H1 (cell line): Measurements from ENCODE around the gene ELP4. TPM values are rescaled to one million over a fixed set of nuclear protein-coding genes. Genes with fewer than 3 reads are reported as not detected.
"Not testable (repeated sequence)": the region's sequence is repeated elsewhere in the genome, so short reads cannot be mapped to it uniquely, and the experiment has no call there.

Experiments
- CTCF ChIA-PET: fragments of 300-600 bp; sonication (Branson Sonifier 250); formaldehyde crosslinking; loops from one replicate; lab custom pipeline; 2021; ENCODE audit not compliant: partially characterized antibody; lab: Charles Lee
- POLR2A ChIA-PET: fragments of 300-600 bp; sonication (Branson Sonifier 250); formaldehyde crosslinking; loops from one replicate; lab custom pipeline; 2021; ENCODE audit warnings: inconsistent platforms; ENCODE audit not compliant: partially characterized antibody; lab: Charles Lee
- DNase-seq, 2 experiments: peaks; one replicate each; pipeline versions ENCODE4 v3.0.0 to v3.0.0-alpha.2; 2010 to 2022; ENCODE audit warnings: low spot score in 2 of 2, low read depth in 1 of 2, mixed read lengths in 1 of 2
- FAIRE-seq: peaks from 2 replicates; lab custom pipeline; 2011; peaks lifted over from hg19 to GRCh38; lab: Jason Lieb, UNC
- H2AFZ ChIP-seq: 2 replicates; pipeline ENCODE4 v1.8.1; 2012; ENCODE audit warnings: low read length, inconsistent platforms
- H2AK5ac ChIP-seq: 2 replicates; pipeline ENCODE4 v1.6.1; 2013; ENCODE audit warnings: low read depth, low read length
- H2BK120ac ChIP-seq: replicated peaks from 2 replicates; pipeline ENCODE3; 2013; ENCODE audit warnings: low read depth, low read length, inconsistent platforms
- H2BK12ac ChIP-seq: 2 replicates; pipeline ENCODE4 v1.6.1; 2013; ENCODE audit warnings: low read depth, low read length
- H2BK15ac ChIP-seq: 2 replicates; pipeline ENCODE4 v1.6.1; 2013; ENCODE audit warnings: low read length
- H2BK20ac ChIP-seq: 2 replicates; pipeline ENCODE4 v1.6.1; 2013; ENCODE audit warnings: low read length
- H2BK5ac ChIP-seq: 2 replicates; pipeline ENCODE4 v1.6.1; 2013; ENCODE audit warnings: low read depth, low read length
- H3K14ac ChIP-seq: 2 replicates; pipeline ENCODE4 v1.6.1; 2013; ENCODE audit warnings: inconsistent platforms; ENCODE audit not compliant: insufficient read length
- H3K18ac ChIP-seq: 2 replicates; pipeline ENCODE4 v1.6.1; 2013; ENCODE audit warnings: low read length; ENCODE audit errors: extremely low read depth
- H3K23ac ChIP-seq: 2 replicates; pipeline ENCODE4 v1.6.1; 2013; ENCODE audit warnings: inconsistent platforms; ENCODE audit not compliant: insufficient read length
- H3K23me2 ChIP-seq: 2 replicates; pipeline ENCODE4 v1.6.1; 2013; ENCODE audit warnings: low read depth, low read length
- H3K27ac ChIP-seq: 2 replicates; pipeline ENCODE4 v1.6.1; 2011; ENCODE audit warnings: low read depth, low read length, inconsistent platforms
- H3K27me3 ChIP-seq, 4 experiments: replicated peaks in 1 of 4; 1 replicate in 1 of 4; 2 replicates in 3 of 4; pipeline versions ENCODE4 v1.6.1 to v1.8.1; 2011 to 2013; ENCODE audit warnings: low read length in 3 of 4, mild to moderate bottlenecking in 3 of 4, inconsistent platforms in 2 of 4, mixed read lengths in 2 of 4, moderate library complexity in 1 of 4; ENCODE audit not compliant: control insufficient read depth in 3 of 4, insufficient read depth in 3 of 4; ENCODE audit errors: extremely low read depth in 1 of 4
- H3K36me3 ChIP-seq, 4 experiments: 2 replicates each; pipeline versions ENCODE4 v1.6.1 to v1.8.1; 2011 to 2013; ENCODE audit warnings: mild to moderate bottlenecking in 4 of 4, low read length in 3 of 4, moderate library complexity in 2 of 4, control low read depth in 1 of 4, inconsistent platforms in 1 of 4; ENCODE audit not compliant: insufficient read depth in 4 of 4, control insufficient read depth in 2 of 4
- H3K4ac ChIP-seq: replicated peaks from 2 replicates; pipeline ENCODE3; 2013; ENCODE audit warnings: low read length, low read depth, mixed read lengths, inconsistent platforms; ENCODE audit not compliant: insufficient read length
- H3K4me1 ChIP-seq, 4 experiments: replicated peaks in 1 of 4; 1 replicate in 1 of 4; 2 replicates in 3 of 4; pipeline versions ENCODE4 v1.6.1 to v1.8.1; 2011 to 2013; ENCODE audit warnings: low read length in 3 of 4, inconsistent platforms in 2 of 4, mixed read lengths in 1 of 4; ENCODE audit not compliant: insufficient read depth in 4 of 4, control insufficient read depth in 3 of 4
- H3K4me2 ChIP-seq, 2 experiments: 2 replicates each; pipeline versions ENCODE4 v1.6.1 to v1.8.1; 2011 to 2013; ENCODE audit warnings: low read depth in 2 of 2, low read length in 2 of 2, control low read depth in 1 of 2, inconsistent platforms in 1 of 2, mild to moderate bottlenecking in 1 of 2; ENCODE audit not compliant: insufficient read depth in 1 of 2
- H3K4me3 ChIP-seq, 4 experiments: fragments of 200-600, 300-600 bp in 1 of 4; sonication (generic), shearing (Covaris generic), sonication (Bioruptor Twin) in 1 of 4; 2 replicates each; pipeline versions ENCODE4 v1.5.1 to v1.8.1; 2011 to 2016; ENCODE audit warnings: low read length in 4 of 4, low read depth in 3 of 4, control low read depth in 2 of 4, inconsistent platforms in 2 of 4, mild to moderate bottlenecking in 2 of 4, mixed read lengths in 1 of 4, moderate library complexity in 1 of 4; ENCODE audit not compliant: insufficient read depth in 2 of 4; ENCODE audit errors: extremely low read depth in 1 of 4
- H3K56ac ChIP-seq: replicated peaks from 2 replicates; pipeline ENCODE3; 2013; ENCODE audit warnings: low read depth, mild to moderate bottlenecking, mixed read lengths, low read length, inconsistent platforms; ENCODE audit not compliant: insufficient read length
- H3K79me1 ChIP-seq: 2 replicates; pipeline ENCODE4 v1.6.1; 2013; ENCODE audit warnings: low read depth, low read length, control low read depth
- H3K79me2 ChIP-seq, 2 experiments: 2 replicates each; pipeline versions ENCODE4 v1.6.1 to v1.8.1; 2012 to 2013; ENCODE audit warnings: low read length in 2 of 2, mild to moderate bottlenecking in 2 of 2, inconsistent platforms in 1 of 2; ENCODE audit not compliant: insufficient read depth in 2 of 2, control insufficient read depth in 1 of 2
- H3K9ac ChIP-seq, 4 experiments: replicated peaks in 1 of 4; 1 replicate in 1 of 4; 2 replicates in 3 of 4; pipeline versions ENCODE4 v1.6.1 to v1.8.1; 2011 to 2013; ENCODE audit warnings: low read depth in 3 of 4, low read length in 3 of 4, control low read depth in 2 of 4, mild to moderate bottlenecking in 2 of 4, moderate library complexity in 2 of 4, inconsistent platforms in 1 of 4; ENCODE audit errors: extremely low read depth in 1 of 4
- H3K9me3 ChIP-seq, 2 experiments: 2 replicates each; pipeline versions ENCODE4 v1.6.1 to v1.8.1; 2012 to 2013; ENCODE audit warnings: mild to moderate bottlenecking in 2 of 2, moderate library complexity in 2 of 2, control low read depth in 1 of 2, inconsistent platforms in 1 of 2, low read depth in 1 of 2, low read length in 1 of 2, mixed read lengths in 1 of 2; ENCODE audit not compliant: insufficient read depth in 2 of 2
- H4K20me1 ChIP-seq, 2 experiments: replicated peaks in 1 of 2; 2 replicates each; pipeline versions ENCODE3 to v1.8.1; 2011 to 2013; ENCODE audit warnings: inconsistent platforms in 2 of 2, low read length in 2 of 2, mild to moderate bottlenecking in 1 of 2; ENCODE audit not compliant: insufficient read depth in 2 of 2, control insufficient read depth in 1 of 2
- H4K5ac ChIP-seq: 2 replicates; pipeline ENCODE4 v1.6.1; 2013; ENCODE audit warnings: low read length, low read depth, mixed read lengths, inconsistent platforms; ENCODE audit not compliant: insufficient read length
- H4K8ac ChIP-seq: 2 replicates; pipeline ENCODE4 v1.8.0; 2013; ENCODE audit warnings: mild to moderate bottlenecking, moderate library complexity, low read length, inconsistent platforms; ENCODE audit not compliant: insufficient read depth; ENCODE audit errors: extremely low read depth
- H4K91ac ChIP-seq: replicated peaks from 2 replicates; pipeline ENCODE3; 2013; ENCODE audit warnings: low read length, mixed read lengths, inconsistent platforms; ENCODE audit not compliant: insufficient read length
- BRCA1 ChIP-seq: IDR thresholded peaks from 2 replicates; pipeline ENCODE4 v1.6.1; 2012; ENCODE audit warnings: low read depth, low read length, improper control_type of control experiment
- CEBPB ChIP-seq: IDR thresholded peaks from 2 replicates; pipeline ENCODE4 v1.6.1; 2012; ENCODE audit warnings: low read depth, low read length
- GTF2F1 ChIP-seq: IDR thresholded peaks from 2 replicates; pipeline ENCODE4 v1.6.1; 2012; ENCODE audit warnings: low read depth, low read length, improper control_type of control experiment, borderline replicate concordance
- KDM4A ChIP-seq: IDR thresholded peaks from one replicate; pipeline ENCODE4 v1.7.1; 2012; ENCODE audit warnings: low read depth, mild to moderate bottlenecking, moderate library complexity, low read length, inconsistent platforms; ENCODE audit not compliant: severe bottlenecking
- POU5F1 ChIP-seq: IDR thresholded peaks from 2 replicates; pipeline ENCODE4 v1.6.1; 2011; ENCODE audit warnings: low read depth, mild to moderate bottlenecking, low read length, moderate library complexity
- RBBP5 ChIP-seq: IDR thresholded peaks from 2 replicates; pipeline ENCODE4 v1.7.1; 2012; ENCODE audit warnings: low read depth, mild to moderate bottlenecking, inconsistent platforms, low read length, moderate library complexity, borderline replicate concordance
- SUZ12 ChIP-seq: fragments of 200-600 bp; sonication (generic); IDR thresholded peaks from 2 replicates; pipeline ENCODE4 v1.6.1; 2012; ENCODE audit warnings: mild to moderate bottlenecking, inconsistent platforms, low read length, moderate library complexity, mixed read lengths
- TEAD4 ChIP-seq: IDR thresholded peaks from 2 replicates; pipeline ENCODE4 v1.6.1; 2012; ENCODE audit warnings: low read depth, low read length, inconsistent platforms, mixed read lengths
- WGBS, 2 experiments: shearing (Covaris generic) in 1 of 2; methylation state at CpG; one replicate each; pipeline versions ENCODE4 v1.1.6 to v1.1.7; 2013 to 2015; ENCODE audit warnings: low lambda C conversion rate in 2 of 2, mixed read lengths in 2 of 2, inconsistent platforms in 1 of 2, low coverage in 1 of 2, missing lambda C conversion rate in 1 of 2; ENCODE audit not compliant: insufficient replicate concordance in 2 of 2, insufficient coverage in 1 of 2, insufficient read length in 1 of 2; ENCODE audit errors: extremely low coverage in 1 of 2, missing lambda C conversion rate in 1 of 2; 5-methylcytosine and 5-hydroxymethylcytosine counted together
- polyA plus RNA-seq, 7 experiments: library from polyadenylated mRNA; depleted of rRNA in 3 of 7; stranded (reverse) in 5 of 7; unstranded in 2 of 7; fragments of >200 nt in 5 of 7; fragments of 200-250 nt in 2 of 7; gene quantifications; 1 replicate in 5 of 7; 2 replicates in 1 of 7; 4 replicates in 1 of 7; pipeline versions ENCODE4 v1.2.1 to v1.2.3, GENCODE V29; 2011 to 2013; ENCODE audit warnings: missing spikeins in 2 of 7, mixed read lengths in 2 of 7
- total RNA-seq: library from RNA; stranded (reverse); fragmentation: NEBNext Ultra II Directional; extraction: Animal tissue kit (Norgen Biotek cat#: 25700); gene quantifications from 2 replicates; pipeline ENCODE4 v1.2.1, GENCODE V29; 2021

ELP4 gene
- total and polyA plus RNA-seq, 2 of the 8 experiments (the other 6 are each of a cell fraction or from before 2014, with no cell fraction given) = 14.0 to 18.6 TPM

- TF ChIP-seq POU5F1 (no peak), BRCA1 (no peak), KDM4A (no peak), RBBP5 (no peak), GTF2F1 (no peak), SUZ12 (no peak), CEBPB (no peak), TEAD4 (no peak)
- TF ChIP-seq, all 59 proteins: peak for 0
Observed at GRCh38 chr11:31560842-31561476, 51.4 kb downstream of the ELP4 start (continued).

DNA sequence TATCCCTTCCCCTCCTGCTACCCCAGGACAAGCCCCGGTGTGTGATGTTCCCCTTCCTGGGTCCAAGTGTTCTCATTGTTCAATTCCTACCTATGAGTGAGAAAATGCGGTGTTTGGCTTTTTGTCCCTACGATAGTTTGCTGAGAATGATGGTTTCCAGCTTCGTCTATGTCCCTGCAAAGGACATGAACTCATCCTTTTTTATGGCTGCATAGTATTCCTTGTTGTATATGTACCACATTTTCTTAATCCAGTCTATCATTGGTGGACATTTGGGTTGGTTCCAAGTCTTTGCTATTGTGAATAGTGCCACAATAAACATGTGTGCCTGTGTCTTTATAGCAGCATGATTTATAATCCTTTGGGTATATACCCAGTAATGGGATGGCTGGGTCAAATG is 55.0 kb downstream of the ELP4 start:
- H4K8ac ChIP-seq, POLR2A ChIA-PET, H3K9me3 ChIP-seq, H2BK120ac ChIP-seq, H3K56ac ChIP-seq, H4K5ac ChIP-seq, H2BK15ac ChIP-seq, DNase-seq, H3K79me2 ChIP-seq, H4K20me1 ChIP-seq, H3K4me1 ChIP-seq, H3K4me3 ChIP-seq, FAIRE-seq, H3K14ac ChIP-seq, H3K18ac ChIP-seq, H3K9ac ChIP-seq, H3K4ac ChIP-seq, H3K79me1 ChIP-seq, H3K4me2 ChIP-seq, H2BK20ac ChIP-seq, H2BK5ac ChIP-seq, H2BK12ac ChIP-seq, H3K23ac ChIP-seq, H2AK5ac ChIP-seq, H3K23me2 ChIP-seq, CTCF ChIA-PET, H2AFZ ChIP-seq, H3K27me3 ChIP-seq, H4K91ac ChIP-seq, H3K27ac ChIP-seq, H3K36me3 ChIP-seq: not testable (repeated sequence)
- WGBS, 2 experiments = 87% methylated on average over 4 of the region's 4 CpGs; no CpG with 5 or more reads in 1 of the 2 experiments
